B cell (primary cell): ENCODE measurements around the gene CKAP2. TPM values are rescaled to one million over a fixed set of nuclear protein-coding genes. Genes with fewer than 3 reads are reported as not detected.

Experiments used
- ATAC-seq: fragments of 200-7000 bp; cut with Tn5 transposase; one replicate; pipeline ENCODE4 v1.10.0; 2021; ENCODE audit warnings: low read depth, mild to moderate bottlenecking, moderate number of reproducible peaks, moderate library complexity
- CTCF ChIA-PET: fragments of 350-600 bp; sonication (Branson Sonifier 250); formaldehyde crosslinking; loops from one replicate; lab custom pipeline; 2021; ENCODE audit warnings: antibody characterized with exemption, inconsistent platforms; lab: Charles Lee
- POLR2A ChIA-PET: fragments of 350-600 bp; sonication (Branson Sonifier 250); formaldehyde crosslinking; loops from one replicate; lab custom pipeline; 2021; ENCODE audit warnings: antibody characterized with exemption; lab: Charles Lee
- DNase-seq: peaks from one replicate; pipeline ENCODE4 v3.0.0; 2013
- H2AFZ ChIP-seq: 2 replicates; pipeline ENCODE4 v1.6.1; 2012; ENCODE audit warnings: mild to moderate bottlenecking, low read depth, low read length; ENCODE audit not compliant: insufficient read depth, poor library complexity, severe bottlenecking
- H3K27ac ChIP-seq, 2 donors: 1 replicate in 1 of 2; 2 replicates in 1 of 2; pipeline ENCODE4 v1.5.1; 2012 to 2013; ENCODE audit warnings: low read length in 2 of 2, mild to moderate bottlenecking in 2 of 2, moderate library complexity in 1 of 2
- H3K27me3 ChIP-seq, 4 experiments: fragments of 200-600 bp in 1 of 4; sonication (generic) in 1 of 4; replicated peaks in 1 of 4; 1 replicate in 2 of 4; 2 replicates in 2 of 4; pipeline versions ENCODE4 v1.6.1 to v1.7.0; 2013 to 2016; ENCODE audit warnings: low read length in 3 of 4, mild to moderate bottlenecking in 2 of 4, mixed read lengths in 1 of 4, moderate library complexity in 1 of 4; ENCODE audit not compliant: insufficient read depth in 4 of 4, control insufficient read depth in 3 of 4; ENCODE audit errors: control extremely low read depth in 1 of 4
- H3K36me3 ChIP-seq, 2 experiments: replicated peaks in 1 of 2; 1 replicate in 1 of 2; 2 replicates in 1 of 2; pipeline versions ENCODE4 v1.6.1 to v1.7.1; 2013; ENCODE audit warnings: low read length in 1 of 2; ENCODE audit not compliant: insufficient read depth in 2 of 2, control insufficient read depth in 1 of 2; ENCODE audit errors: control extremely low read depth in 1 of 2, extremely low read depth in 1 of 2
- H3K4me1 ChIP-seq, 2 donors: fragments of 200-600 bp in 1 of 2; sonication (generic) in 1 of 2; 1 replicate in 1 of 2; 2 replicates in 1 of 2; pipeline versions ENCODE4 v1.5.1 to v1.6.1; 2013 to 2017; ENCODE audit warnings: low read length in 2 of 2; ENCODE audit not compliant: control insufficient read depth in 2 of 2, insufficient read depth in 2 of 2
- H3K4me2 ChIP-seq: replicated peaks from 2 replicates; pipeline ENCODE3; 2012; ENCODE audit warnings: mild to moderate bottlenecking, low read depth, low read length; ENCODE audit not compliant: poor library complexity, severe bottlenecking
- H3K4me3 ChIP-seq, 5 experiments: fragments of 200-600 bp in 1 of 5; sonication (generic) in 1 of 5; 1 replicate in 3 of 5; 2 replicates in 2 of 5; pipeline versions ENCODE4 v1.5.1 to v1.7.0; 2011 to 2016; ENCODE audit warnings: low read length in 4 of 5, mild to moderate bottlenecking in 4 of 5, low read depth in 2 of 5, control low read depth in 1 of 5, moderate library complexity in 1 of 5; ENCODE audit not compliant: insufficient read depth in 1 of 5; ENCODE audit errors: control extremely low read depth in 1 of 5, extremely low read depth in 1 of 5
- H3K79me2 ChIP-seq: fragments of 200-600 bp; sonication (generic); one replicate; pipeline ENCODE4 v1.6.0; 2016; ENCODE audit warnings: low read length; ENCODE audit not compliant: control insufficient read depth, insufficient read depth
- H3K9ac ChIP-seq: fragments of 200-600 bp; sonication (generic); 2 replicates; pipeline ENCODE4 v1.6.1; 2017; ENCODE audit warnings: mild to moderate bottlenecking, low read length, moderate library complexity
- H3K9me3 ChIP-seq, 3 donors: one replicate each; pipeline versions ENCODE4 v1.6.1 to v1.7.1; 2013; ENCODE audit warnings: low read length in 2 of 3; ENCODE audit not compliant: control insufficient read depth in 2 of 3, insufficient read depth in 1 of 3; ENCODE audit errors: control extremely low read depth in 1 of 3
- H4K20me1 ChIP-seq: 2 replicates; pipeline ENCODE4 v1.6.0; 2012; ENCODE audit warnings: mild to moderate bottlenecking, low read length; ENCODE audit not compliant: insufficient read depth, control insufficient read depth, poor library complexity, severe bottlenecking
- H3K27ac Mint-ChIP-seq: one replicate; pipeline ENCODE4 v1.8.0; 2021; ENCODE audit warnings: mixed read lengths
- H3K27me3 Mint-ChIP-seq: one replicate; pipeline ENCODE4 v1.8.0; 2021; ENCODE audit warnings: mixed read lengths
- H3K4me1 Mint-ChIP-seq: one replicate; pipeline ENCODE4 v1.8.0; 2021; ENCODE audit warnings: mixed read lengths
- H3K4me3 Mint-ChIP-seq: one replicate; pipeline ENCODE4 v1.8.0; 2021; ENCODE audit warnings: mixed read lengths
- H3K9me3 Mint-ChIP-seq: one replicate; pipeline ENCODE4 v1.8.0; 2022; ENCODE audit warnings: mixed read lengths; ENCODE audit not compliant: insufficient read depth
- EZH2 ChIP-seq: IDR thresholded peaks from 2 replicates; pipeline ENCODE4 v1.6.1; 2012; ENCODE audit warnings: borderline replicate concordance, low read depth, mild to moderate bottlenecking, moderate library complexity, low read length; ENCODE audit not compliant: insufficient read depth, poor library complexity, severe bottlenecking
- WGBS: methylation state at CpG from one replicate; pipeline ENCODE4 v1.1.5; 2013; ENCODE audit warnings: missing lambda C conversion rate; ENCODE audit not compliant: insufficient coverage; 5-methylcytosine and 5-hydroxymethylcytosine counted together
- intact Hi-C: fragments of 100-400 bp; cut with micrococcal nuclease; formaldehyde crosslinking; loops from one replicate; pipeline ENCODE4 v1.10.0; 2022
- polyA plus RNA-seq: library from polyadenylated mRNA; depleted of rRNA; stranded (reverse); fragments of >200 nt; gene quantifications from 2 replicates; pipeline ENCODE4 v1.2.3, GENCODE V29; 2012
- total RNA-seq, 2 donors: library from RNA; stranded (reverse); fragments of 120-200 nt in 1 of 2; gene quantifications; 1 replicate in 1 of 2; 2 replicates in 1 of 2; pipeline versions ENCODE4 v1.2.3 to v1.2.4, GENCODE V29; 2013 to 2022
- TF ChIP-seq, protein P1 (sequence below): fragments of 200-600 bp; IDR thresholded peaks from one replicate; pipeline ENCODE4 v1.8.0; 2022; ENCODE audit warnings: antibody characterized with exemption, mild to moderate bottlenecking

Gene CKAP2
- total and polyA plus RNA-seq, 2 donors (not counting 1 experiment from before 2014, with no cell fraction given), result 5.4 to 22.1 TPM

DNA sequence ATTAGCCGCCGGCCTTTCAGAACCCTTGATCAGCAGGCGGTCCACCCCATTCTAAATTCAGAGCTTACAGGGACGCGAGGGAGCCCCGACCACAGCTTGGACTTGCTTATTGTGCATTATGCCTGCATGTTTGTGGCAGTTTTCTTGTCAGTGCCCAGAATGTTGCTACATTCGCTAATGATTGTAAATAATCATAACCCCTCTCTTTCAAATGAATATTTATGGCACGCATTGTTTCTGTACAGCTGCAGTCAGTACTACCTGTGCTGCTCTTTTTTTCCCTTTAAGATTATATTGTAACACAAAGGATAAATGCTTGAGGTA, 4.5 kb upstream of the CKAP2 start:
- Histone ChIP-seq H3K9me3 (no peaks in the 10 kb centered on the region), H2AFZ (peak overlapping the region; percentile 84), H3K4me3 (no peak overlapping the region), H4K20me1 (peaks cover 11% of the 10 kb centered on the region), H3K36me3 (peaks cover 0 to 2% of the 10 kb centered on the region in 2 experiments), H3K4me2 (peak overlapping the region; percentile 78), H3K79me2 (peaks cover 50% of the 10 kb centered on the region), H3K27ac (no peak overlapping the region), H3K4me1 (peaks cover 24 to 32% of the 10 kb centered on the region in 2 donors), H3K27me3 (no peaks in the 10 kb centered on the region), H3K9ac (no peak overlapping the region)
- ChIA-PET POLR2A (interaction anchor here (0.6 to 1.8 kb wide), 3 partner anchors 167 to 202 kb away, joined by 4 to 7 read pairs (median 6); partner anchors contain the start of gene SUGT1), CTCF (interaction anchor here (0.5 to 3.8 kb wide), 26 partner anchors 8 to 837 kb away, joined by 3 to 25 read pairs (median 5); partner anchors contain the start of genes NEK3 and SUGT1)
- ATAC-seq, result no peak
- H3K9me3 Mint-ChIP-seq, result no peaks in the 10 kb centered on the region
- intact Hi-C loops, result loop anchor here (1.0 to 10.0 kb wide), 8 partner anchors 107 to 997 kb away; partner anchors contain the start of genes ALG11, INTS6, SUGT1 and WDFY2
- peak overlapping the region; percentile 93 for H3K27ac Mint-ChIP-seq
- H3K4me1 Mint-ChIP-seq, result peaks cover 40% of the 10 kb centered on the region
- WGBS, result 0% methylated on average over 3 of the region's 8 CpGs
- H3K4me3 Mint-ChIP-seq, result peak overlapping the region; percentile 86
- no peak for TF ChIP-seq EZH2
- TF ChIP-seq, protein P1, sequence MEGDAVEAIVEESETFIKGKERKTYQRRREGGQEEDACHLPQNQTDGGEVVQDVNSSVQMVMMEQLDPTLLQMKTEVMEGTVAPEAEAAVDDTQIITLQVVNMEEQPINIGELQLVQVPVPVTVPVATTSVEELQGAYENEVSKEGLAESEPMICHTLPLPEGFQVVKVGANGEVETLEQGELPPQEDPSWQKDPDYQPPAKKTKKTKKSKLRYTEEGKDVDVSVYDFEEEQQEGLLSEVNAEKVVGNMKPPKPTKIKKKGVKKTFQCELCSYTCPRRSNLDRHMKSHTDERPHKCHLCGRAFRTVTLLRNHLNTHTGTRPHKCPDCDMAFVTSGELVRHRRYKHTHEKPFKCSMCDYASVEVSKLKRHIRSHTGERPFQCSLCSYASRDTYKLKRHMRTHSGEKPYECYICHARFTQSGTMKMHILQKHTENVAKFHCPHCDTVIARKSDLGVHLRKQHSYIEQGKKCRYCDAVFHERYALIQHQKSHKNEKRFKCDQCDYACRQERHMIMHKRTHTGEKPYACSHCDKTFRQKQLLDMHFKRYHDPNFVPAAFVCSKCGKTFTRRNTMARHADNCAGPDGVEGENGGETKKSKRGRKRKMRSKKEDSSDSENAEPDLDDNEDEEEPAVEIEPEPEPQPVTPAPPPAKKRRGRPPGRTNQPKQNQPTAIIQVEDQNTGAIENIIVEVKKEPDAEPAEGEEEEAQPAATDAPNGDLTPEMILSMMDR, result peak; percentile 77
- H3K27me3 Mint-ChIP-seq, result no peaks in the 10 kb centered on the region
- DNase-seq, result no peak

DNA sequence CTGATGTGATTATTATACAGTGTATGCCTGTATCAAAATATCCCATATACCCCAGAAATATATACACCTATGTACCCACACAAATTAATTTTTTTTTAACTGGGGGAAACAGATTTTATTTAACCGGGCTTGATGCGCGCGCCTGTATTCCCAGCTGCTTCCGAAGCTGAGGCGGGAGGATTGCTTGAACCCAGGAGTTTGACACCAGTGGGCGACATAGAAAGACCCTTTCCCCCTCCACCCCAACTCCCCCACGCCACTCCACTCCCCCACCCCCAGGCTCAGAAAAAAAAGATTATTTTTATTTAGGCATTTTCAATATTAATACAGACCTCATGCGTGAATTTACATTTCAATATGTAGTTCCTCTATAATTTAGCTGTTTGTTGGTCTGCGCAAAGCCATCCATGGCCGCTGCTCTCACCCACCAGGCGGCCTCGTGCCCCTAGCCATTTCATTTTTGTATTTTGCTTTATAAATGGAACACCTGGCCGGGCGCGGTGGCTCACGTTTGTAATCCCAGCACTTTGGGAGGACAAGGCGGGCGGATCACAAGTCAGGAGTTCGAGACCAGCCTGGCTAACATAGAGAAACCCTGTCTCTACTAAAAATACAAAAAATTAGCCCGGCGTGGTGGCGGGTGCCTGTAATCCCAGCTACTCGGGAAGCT, 4.0 kb upstream of the CKAP2 start:
- TF ChIP-seq, protein P1, result no peak
- TF ChIP-seq EZH2, result no peak
- Mint-ChIP-seq H3K4me1 (peaks cover 44% of the 10 kb centered on the region), H3K9me3 (no peaks in the 10 kb centered on the region), H3K27ac (peak overlapping the region; percentile 93), H3K27me3 (no peaks in the 10 kb centered on the region), H3K4me3 (peak overlapping the region; percentile 86)
- Histone ChIP-seq H3K4me3 (no peak overlapping the region), H3K27ac (no peak overlapping the region), H3K4me2 (no peak overlapping the region), H3K27me3 (no peaks in the 10 kb centered on the region), H2AFZ (no peak overlapping the region), H3K4me1 (peaks cover 28 to 37% of the 10 kb centered on the region in 2 donors), H3K79me2 (peaks cover 46% of the 10 kb centered on the region), H3K36me3 (no peaks in the 10 kb centered on the region), H3K9ac (no peak overlapping the region), H3K9me3 (no peaks in the 10 kb centered on the region), H4K20me1 (peaks cover 11% of the 10 kb centered on the region)
- intact Hi-C loops, result loop anchor here (5.0 to 10.0 kb wide), 2 partner anchors 634 to 866 kb away; partner anchors contain the start of gene WDFY2
- no peak for ATAC-seq
- ChIA-PET POLR2A (interaction anchor here (0.6 to 1.8 kb wide), 2 partner anchors 168 to 201 kb away, joined by 4 to 7 read pairs; partner anchors contain the start of gene SUGT1), CTCF (interaction anchor here (0.5 to 3.8 kb wide), 26 partner anchors 8 to 838 kb away, joined by 3 to 25 read pairs (median 5); partner anchors contain the start of genes NEK3 and SUGT1)
- no peak for DNase-seq
- 98% methylated on average over 10 of the region's 24 CpGs for WGBS
